Measurements from ENCODE around the gene RNF186.

DNA sequence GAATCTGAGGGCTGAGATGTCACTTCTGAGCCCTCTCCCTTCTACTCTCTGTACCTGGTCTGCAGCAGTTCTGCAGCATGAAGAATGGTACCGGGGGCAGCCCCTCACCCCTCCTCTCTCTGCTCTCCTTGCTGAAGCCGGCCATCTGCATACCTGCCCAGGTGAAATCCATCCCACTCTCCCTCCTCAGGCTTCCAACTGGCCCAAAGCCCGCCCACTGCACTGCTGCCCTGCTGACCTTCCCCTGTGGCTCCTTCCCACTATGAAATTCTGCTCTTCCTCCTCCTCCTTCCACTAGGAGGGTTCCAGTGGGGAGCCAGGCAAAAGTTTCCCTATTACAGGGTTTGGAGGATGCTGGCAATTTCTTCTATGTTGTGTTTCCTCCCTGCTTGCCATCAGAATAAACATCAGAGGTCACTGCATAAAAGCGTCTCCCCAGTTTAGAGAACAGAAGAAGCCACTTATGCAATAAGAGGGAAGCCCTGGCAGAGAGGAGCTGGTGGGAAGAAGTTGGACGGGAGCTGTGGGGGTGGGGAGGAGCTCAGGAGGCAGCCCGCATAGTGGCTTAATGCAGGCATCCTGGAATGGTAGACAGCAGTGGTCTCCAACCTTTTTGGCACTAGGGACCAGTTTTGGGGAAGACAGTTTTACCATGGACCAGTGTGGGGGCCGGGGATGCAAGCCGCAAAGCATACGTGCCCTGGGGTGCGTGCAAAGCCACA lies 45.7 kb downstream of the RNF186 start:
- TF ChIP-seq, protein P1, sequence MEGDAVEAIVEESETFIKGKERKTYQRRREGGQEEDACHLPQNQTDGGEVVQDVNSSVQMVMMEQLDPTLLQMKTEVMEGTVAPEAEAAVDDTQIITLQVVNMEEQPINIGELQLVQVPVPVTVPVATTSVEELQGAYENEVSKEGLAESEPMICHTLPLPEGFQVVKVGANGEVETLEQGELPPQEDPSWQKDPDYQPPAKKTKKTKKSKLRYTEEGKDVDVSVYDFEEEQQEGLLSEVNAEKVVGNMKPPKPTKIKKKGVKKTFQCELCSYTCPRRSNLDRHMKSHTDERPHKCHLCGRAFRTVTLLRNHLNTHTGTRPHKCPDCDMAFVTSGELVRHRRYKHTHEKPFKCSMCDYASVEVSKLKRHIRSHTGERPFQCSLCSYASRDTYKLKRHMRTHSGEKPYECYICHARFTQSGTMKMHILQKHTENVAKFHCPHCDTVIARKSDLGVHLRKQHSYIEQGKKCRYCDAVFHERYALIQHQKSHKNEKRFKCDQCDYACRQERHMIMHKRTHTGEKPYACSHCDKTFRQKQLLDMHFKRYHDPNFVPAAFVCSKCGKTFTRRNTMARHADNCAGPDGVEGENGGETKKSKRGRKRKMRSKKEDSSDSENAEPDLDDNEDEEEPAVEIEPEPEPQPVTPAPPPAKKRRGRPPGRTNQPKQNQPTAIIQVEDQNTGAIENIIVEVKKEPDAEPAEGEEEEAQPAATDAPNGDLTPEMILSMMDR (IDR thresholded peaks at IDR 0.05; ENCODE audit: insufficient read depth, low read length): no peak
- no peak for TF ChIP-seq POLR2AphosphoS5 (IDR thresholded peaks at IDR 0.05; ENCODE audit: low read depth)
- TF ChIP-seq, protein P2, sequence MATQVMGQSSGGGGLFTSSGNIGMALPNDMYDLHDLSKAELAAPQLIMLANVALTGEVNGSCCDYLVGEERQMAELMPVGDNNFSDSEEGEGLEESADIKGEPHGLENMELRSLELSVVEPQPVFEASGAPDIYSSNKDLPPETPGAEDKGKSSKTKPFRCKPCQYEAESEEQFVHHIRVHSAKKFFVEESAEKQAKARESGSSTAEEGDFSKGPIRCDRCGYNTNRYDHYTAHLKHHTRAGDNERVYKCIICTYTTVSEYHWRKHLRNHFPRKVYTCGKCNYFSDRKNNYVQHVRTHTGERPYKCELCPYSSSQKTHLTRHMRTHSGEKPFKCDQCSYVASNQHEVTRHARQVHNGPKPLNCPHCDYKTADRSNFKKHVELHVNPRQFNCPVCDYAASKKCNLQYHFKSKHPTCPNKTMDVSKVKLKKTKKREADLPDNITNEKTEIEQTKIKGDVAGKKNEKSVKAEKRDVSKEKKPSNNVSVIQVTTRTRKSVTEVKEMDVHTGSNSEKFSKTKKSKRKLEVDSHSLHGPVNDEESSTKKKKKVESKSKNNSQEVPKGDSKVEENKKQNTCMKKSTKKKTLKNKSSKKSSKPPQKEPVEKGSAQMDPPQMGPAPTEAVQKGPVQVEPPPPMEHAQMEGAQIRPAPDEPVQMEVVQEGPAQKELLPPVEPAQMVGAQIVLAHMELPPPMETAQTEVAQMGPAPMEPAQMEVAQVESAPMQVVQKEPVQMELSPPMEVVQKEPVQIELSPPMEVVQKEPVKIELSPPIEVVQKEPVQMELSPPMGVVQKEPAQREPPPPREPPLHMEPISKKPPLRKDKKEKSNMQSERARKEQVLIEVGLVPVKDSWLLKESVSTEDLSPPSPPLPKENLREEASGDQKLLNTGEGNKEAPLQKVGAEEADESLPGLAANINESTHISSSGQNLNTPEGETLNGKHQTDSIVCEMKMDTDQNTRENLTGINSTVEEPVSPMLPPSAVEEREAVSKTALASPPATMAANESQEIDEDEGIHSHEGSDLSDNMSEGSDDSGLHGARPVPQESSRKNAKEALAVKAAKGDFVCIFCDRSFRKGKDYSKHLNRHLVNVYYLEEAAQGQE (IDR thresholded peaks at IDR 0.05; ENCODE audit: insufficient replicate concordance, low read depth): no peak
- TF ChIP-seq GABPA (IDR thresholded peaks at IDR 0.05; ENCODE audit: low read depth): no peak

Measured in HL-60 (cell line).